PC-3 (cell line): ENCODE measurements around the gene CCDC83.
"Not testable (repeated sequence)": the region's sequence is repeated elsewhere in the genome, so short reads cannot be mapped to it uniquely, and the experiment has no call there.

Experiments used
- CTCF ChIP-seq: fragments of 300-600 bp; sonication (generic); conservative IDR thresholded peaks from 2 replicates; pipeline ENCODE4 v1.5.1; 2017; ENCODE audit warnings: antibody characterized with exemption, low read depth, mild to moderate bottlenecking, low read length
- EZH2 ChIP-seq: fragments of 300-600 bp; sonication (generic); IDR thresholded peaks from one replicate; pipeline ENCODE4 v1.6.1; 2017; ENCODE audit warnings: antibody characterized with exemption, mild to moderate bottlenecking, low read length; ENCODE audit not compliant: unreplicated experiment

- TF ChIP-seq CTCF, EZH2: not testable (repeated sequence)
These were observed 2.4 kb upstream of the CCDC83 start for GRCh38 chr11:85852754-85853153.
